Measurements from ENCODE around the gene RBCK1. TPM values are rescaled to one million over a fixed set of nuclear protein-coding genes. Genes with fewer than 3 reads are reported as not detected.

The RBCK1 gene
- total and polyA plus RNA-seq, 2 experiments from 2014 or later, result 72.3 to 129 TPM

DNA sequence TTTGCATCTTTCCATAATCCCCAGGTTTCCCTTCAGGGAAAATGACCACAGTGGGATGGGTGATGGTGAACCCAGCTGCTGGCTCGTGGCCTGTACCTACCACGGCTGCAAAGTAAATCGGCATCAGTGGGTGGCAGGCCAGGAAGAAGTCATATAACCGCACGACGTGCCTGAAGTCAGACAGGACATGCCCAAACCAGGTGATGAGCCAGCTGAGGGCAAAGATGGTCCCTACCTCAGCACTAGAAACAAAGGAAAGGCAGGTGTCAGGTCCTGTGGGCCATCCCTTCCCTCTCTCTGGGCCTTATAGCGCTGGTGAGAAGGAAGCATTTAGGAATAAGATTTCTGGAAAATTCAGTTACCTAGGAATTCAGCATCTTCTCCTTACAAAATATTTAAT lies 32.0 kb downstream of the RBCK1 start:
- 95 to 99% methylated on average over 7 of the region's 7 CpGs for WGBS, 2 experiments (ENCODE audit: low coverage in 1 of 2, low lambda C conversion rate in 2 of 2, missing lambda C conversion rate in 2 of 2)
- Histone ChIP-seq H3K9ac (no peak overlapping the region), H3K4me1 (ENCODE audit: insufficient read depth) (peaks cover 18% of the 10 kb centered on the region), H3K27ac (no peak overlapping the region), H3F3A (ENCODE audit: insufficient read depth) (peaks cover 30% of the 10 kb centered on the region), H4K20me1 (ENCODE audit: insufficient read depth) (peaks cover 5% of the 10 kb centered on the region), H3K36me3 (ENCODE audit: low read depth) (peaks cover 73% of the 10 kb centered on the region), H3K4me2 (ENCODE audit: unreplicated experiment) (no peak overlapping the region), H3K79me2 (ENCODE audit: insufficient read depth) (peaks cover 54% of the 10 kb centered on the region), H2AFZ (no peak overlapping the region), H3K9me2 (ENCODE audit: insufficient read depth) (no peaks in the 10 kb centered on the region), H3K4me3 (no peak overlapping the region), H3K27me3 (replicated peaks; ENCODE audit: insufficient read depth) (no peaks in the 10 kb centered on the region), H3K9me3 (ENCODE audit: low read depth) (no peaks in the 10 kb centered on the region)
- no peak for DNase-seq
- in situ Hi-C loops (cut with MboI), result no loop called here
- TF ChIP-seq EZH2 (IDR thresholded peaks at IDR 0.05; ENCODE audit: insufficient read depth, poor library complexity, severe bottlenecking) (no peak), EZH2phosphoT487 (IDR thresholded peaks at IDR 0.05; ENCODE audit: insufficient read depth, low read depth) (no peak)

DNA sequence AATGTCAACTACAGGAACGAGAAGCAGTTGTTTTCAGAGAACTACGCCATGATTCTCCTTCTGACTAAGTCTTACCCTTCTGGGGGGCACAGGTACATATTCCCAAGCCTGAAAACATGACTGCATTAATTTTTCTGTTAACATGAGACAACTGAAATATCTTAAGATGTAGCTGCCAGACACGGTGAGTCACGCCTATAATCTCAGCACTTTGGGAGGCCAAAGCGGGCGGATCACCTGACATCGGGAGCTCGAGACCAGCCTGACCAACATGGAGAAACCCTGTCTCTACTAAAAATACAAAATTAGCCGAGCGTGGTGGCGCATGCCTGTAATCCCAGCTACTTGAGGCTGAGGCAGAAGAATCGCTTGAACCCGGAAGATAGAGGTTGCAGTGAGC lies 32.5 kb downstream of the RBCK1 start:
- H3K4me1 ChIP-seq (ENCODE audit: insufficient read depth), result peaks cover 22% of the 10 kb centered on the region
- no peak overlapping the region for H3K4me3 ChIP-seq
- H3K9me3 ChIP-seq (ENCODE audit: low read depth), result no peaks in the 10 kb centered on the region
- H4K20me1 ChIP-seq (ENCODE audit: insufficient read depth), result peaks cover 10% of the 10 kb centered on the region
- no peak overlapping the region for H3K27ac ChIP-seq
- H3K36me3 ChIP-seq (ENCODE audit: low read depth), result peaks cover 68% of the 10 kb centered on the region
- H3K79me2 ChIP-seq (ENCODE audit: insufficient read depth), result peaks cover 58% of the 10 kb centered on the region
- no peak overlapping the region for H3K9ac ChIP-seq
- H3K27me3 ChIP-seq (replicated peaks; ENCODE audit: insufficient read depth), result no peaks in the 10 kb centered on the region
- peak; percentile 27 for DNase-seq
- TF ChIP-seq EZH2phosphoT487 (IDR thresholded peaks at IDR 0.05; ENCODE audit: insufficient read depth, low read depth) (no peak), EZH2 (IDR thresholded peaks at IDR 0.05; ENCODE audit: insufficient read depth, poor library complexity, severe bottlenecking) (no peak)
- peaks cover 30% of the 10 kb centered on the region for H3F3A ChIP-seq (ENCODE audit: insufficient read depth)
- H3K9me2 ChIP-seq (ENCODE audit: insufficient read depth), result no peaks in the 10 kb centered on the region
- in situ Hi-C loops (cut with MboI), result no loop called here
- whole genome bisulfite sequencing, 2 experiments (ENCODE audit: low coverage in 1 of 2, low lambda C conversion rate in 2 of 2, missing lambda C conversion rate in 2 of 2), result 82 to 86% methylated on average over 13 of the region's 13 CpGs
- no peak overlapping the region for H3K4me2 ChIP-seq (ENCODE audit: unreplicated experiment)
- H2AFZ ChIP-seq, result no peak overlapping the region

DNA sequence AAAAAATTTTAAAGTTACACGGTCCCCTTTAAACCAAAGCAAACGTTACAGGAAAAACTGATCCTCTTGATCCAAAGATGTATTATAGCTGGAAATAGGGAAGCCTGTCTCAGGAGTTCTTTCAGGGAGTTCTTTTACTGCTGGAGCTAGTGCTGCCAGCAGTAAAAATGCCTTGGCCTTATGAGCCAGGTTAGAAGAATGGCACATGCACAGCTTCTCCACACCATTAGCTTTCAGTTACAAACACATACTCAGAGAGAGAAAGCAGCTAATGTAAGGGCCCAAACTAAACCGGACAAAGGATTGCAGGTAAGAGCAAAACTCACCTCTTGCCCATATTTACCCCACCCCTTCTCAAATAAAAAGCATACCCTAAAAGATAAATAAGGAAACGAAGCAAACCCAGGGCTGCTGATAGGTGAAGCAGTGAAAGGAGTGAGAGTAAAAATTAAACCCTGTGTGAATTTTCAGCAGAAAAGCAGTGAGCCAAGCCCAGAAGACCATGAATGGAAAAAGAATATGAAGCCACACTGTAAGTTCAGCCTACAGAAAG lies 35.2 kb downstream of the RBCK1 start:
- Histone ChIP-seq H3K27ac (no peak overlapping the region; the same call in 1 of the 2 replicates), H3K4me2 (ENCODE audit: unreplicated experiment) (no peak overlapping the region), H3F3A (ENCODE audit: insufficient read depth) (peaks cover 38% of the 10 kb centered on the region), H4K20me1 (ENCODE audit: insufficient read depth) (peaks cover 18% of the 10 kb centered on the region), H3K9me3 (ENCODE audit: low read depth) (no peaks in the 10 kb centered on the region), H3K9ac (no peak overlapping the region), H3K4me1 (ENCODE audit: insufficient read depth) (peaks cover 23% of the 10 kb centered on the region), H3K9me2 (ENCODE audit: insufficient read depth) (no peaks in the 10 kb centered on the region), H3K27me3 (replicated peaks; ENCODE audit: insufficient read depth) (no peaks in the 10 kb centered on the region), H3K36me3 (ENCODE audit: low read depth) (peaks cover 52% of the 10 kb centered on the region), H3K4me3 (no peak overlapping the region), H3K79me2 (ENCODE audit: insufficient read depth) (peaks cover 85% of the 10 kb centered on the region), H2AFZ (no peak overlapping the region)
- in situ Hi-C loops (cut with MboI), result no loop called here
- no peak for DNase-seq
- 84 to 89% methylated on average over 4 of the region's 4 CpGs for whole genome bisulfite sequencing, 2 experiments (ENCODE audit: low coverage in 1 of 2, low lambda C conversion rate in 2 of 2, missing lambda C conversion rate in 2 of 2)
- TF ChIP-seq EZH2phosphoT487 (IDR thresholded peaks at IDR 0.05; ENCODE audit: insufficient read depth, low read depth) (no peak), EZH2 (IDR thresholded peaks at IDR 0.05; ENCODE audit: insufficient read depth, poor library complexity, severe bottlenecking) (no peak)

GRCh38 chr20:444117-444516 lies 36.0 kb downstream of the RBCK1 start:
- Histone ChIP-seq H4K20me1 (ENCODE audit: insufficient read depth) (peaks cover 18% of the 10 kb centered on the region), H3K27me3 (replicated peaks; ENCODE audit: insufficient read depth) (no peaks in the 10 kb centered on the region), H3F3A (ENCODE audit: insufficient read depth) (peaks cover 38% of the 10 kb centered on the region), H3K79me2 (ENCODE audit: insufficient read depth) (peaks cover 93% of the 10 kb centered on the region), H2AFZ (no peak overlapping the region), H3K9ac (peak overlapping the region; percentile 51), H3K36me3 (ENCODE audit: low read depth) (peaks cover 49% of the 10 kb centered on the region), H3K9me2 (ENCODE audit: insufficient read depth) (no peaks in the 10 kb centered on the region), H3K9me3 (ENCODE audit: low read depth) (no peaks in the 10 kb centered on the region), H3K4me3 (no peak overlapping the region), H3K4me1 (ENCODE audit: insufficient read depth) (peaks cover 23% of the 10 kb centered on the region), H3K4me2 (ENCODE audit: unreplicated experiment) (no peak overlapping the region), H3K27ac (peak overlapping the region; percentile 76)
- DNase-seq, result peak; percentile 47
- WGBS, 2 experiments (ENCODE audit: low coverage in 1 of 2, low lambda C conversion rate in 2 of 2, missing lambda C conversion rate in 2 of 2), result 50 to 58% methylated on average over 3 of the region's 3 CpGs
- in situ Hi-C loops (cut with MboI), result no loop called here
- TF ChIP-seq EZH2phosphoT487 (IDR thresholded peaks at IDR 0.05; ENCODE audit: insufficient read depth, low read depth) (no peak), EZH2 (IDR thresholded peaks at IDR 0.05; ENCODE audit: insufficient read depth, poor library complexity, severe bottlenecking) (no peak)

Measured in GM23248 (cell line).